H1 (cell line): ENCODE measurements around the gene PRKN. TPM values are rescaled to one million over a fixed set of nuclear protein-coding genes. Genes with fewer than 3 reads are reported as not detected.

Source experiments
- CTCF ChIA-PET: fragments of 300-600 bp; sonication (Branson Sonifier 250); formaldehyde crosslinking; loops from one replicate; lab custom pipeline; 2021; ENCODE audit not compliant: partially characterized antibody; lab: Charles Lee
- POLR2A ChIA-PET: fragments of 300-600 bp; sonication (Branson Sonifier 250); formaldehyde crosslinking; loops from one replicate; lab custom pipeline; 2021; ENCODE audit warnings: inconsistent platforms; ENCODE audit not compliant: partially characterized antibody; lab: Charles Lee
- DNase-seq, 2 experiments: peaks; one replicate each; pipeline versions ENCODE4 v3.0.0 to v3.0.0-alpha.2; 2010 to 2022; ENCODE audit warnings: low spot score in 2 of 2, low read depth in 1 of 2, mixed read lengths in 1 of 2
- FAIRE-seq: peaks from 2 replicates; lab custom pipeline; 2011; peaks lifted over from hg19 to GRCh38; lab: Jason Lieb, UNC
- H2AFZ ChIP-seq: 2 replicates; pipeline ENCODE4 v1.8.1; 2012; ENCODE audit warnings: low read length, inconsistent platforms
- H2AK5ac ChIP-seq: 2 replicates; pipeline ENCODE4 v1.6.1; 2013; ENCODE audit warnings: low read depth, low read length
- H2BK120ac ChIP-seq: replicated peaks from 2 replicates; pipeline ENCODE3; 2013; ENCODE audit warnings: low read depth, low read length, inconsistent platforms
- H2BK12ac ChIP-seq: 2 replicates; pipeline ENCODE4 v1.6.1; 2013; ENCODE audit warnings: low read depth, low read length
- H2BK15ac ChIP-seq: 2 replicates; pipeline ENCODE4 v1.6.1; 2013; ENCODE audit warnings: low read length
- H2BK20ac ChIP-seq: 2 replicates; pipeline ENCODE4 v1.6.1; 2013; ENCODE audit warnings: low read length
- H2BK5ac ChIP-seq: 2 replicates; pipeline ENCODE4 v1.6.1; 2013; ENCODE audit warnings: low read depth, low read length
- H3K14ac ChIP-seq: 2 replicates; pipeline ENCODE4 v1.6.1; 2013; ENCODE audit warnings: inconsistent platforms; ENCODE audit not compliant: insufficient read length
- H3K18ac ChIP-seq: 2 replicates; pipeline ENCODE4 v1.6.1; 2013; ENCODE audit warnings: low read length; ENCODE audit errors: extremely low read depth
- H3K23ac ChIP-seq: 2 replicates; pipeline ENCODE4 v1.6.1; 2013; ENCODE audit warnings: inconsistent platforms; ENCODE audit not compliant: insufficient read length
- H3K23me2 ChIP-seq: 2 replicates; pipeline ENCODE4 v1.6.1; 2013; ENCODE audit warnings: low read depth, low read length
- H3K27ac ChIP-seq: 2 replicates; pipeline ENCODE4 v1.6.1; 2011; ENCODE audit warnings: low read depth, low read length, inconsistent platforms
- H3K27me3 ChIP-seq, 4 experiments: replicated peaks in 1 of 4; 1 replicate in 1 of 4; 2 replicates in 3 of 4; pipeline versions ENCODE4 v1.6.1 to v1.8.1; 2011 to 2013; ENCODE audit warnings: low read length in 3 of 4, mild to moderate bottlenecking in 3 of 4, inconsistent platforms in 2 of 4, mixed read lengths in 2 of 4, moderate library complexity in 1 of 4; ENCODE audit not compliant: control insufficient read depth in 3 of 4, insufficient read depth in 3 of 4; ENCODE audit errors: extremely low read depth in 1 of 4
- H3K36me3 ChIP-seq, 4 experiments: 2 replicates each; pipeline versions ENCODE4 v1.6.1 to v1.8.1; 2011 to 2013; ENCODE audit warnings: mild to moderate bottlenecking in 4 of 4, low read length in 3 of 4, moderate library complexity in 2 of 4, control low read depth in 1 of 4, inconsistent platforms in 1 of 4; ENCODE audit not compliant: insufficient read depth in 4 of 4, control insufficient read depth in 2 of 4
- H3K4ac ChIP-seq: replicated peaks from 2 replicates; pipeline ENCODE3; 2013; ENCODE audit warnings: low read length, low read depth, mixed read lengths, inconsistent platforms; ENCODE audit not compliant: insufficient read length
- H3K4me1 ChIP-seq, 4 experiments: replicated peaks in 1 of 4; 1 replicate in 1 of 4; 2 replicates in 3 of 4; pipeline versions ENCODE4 v1.6.1 to v1.8.1; 2011 to 2013; ENCODE audit warnings: low read length in 3 of 4, inconsistent platforms in 2 of 4, mixed read lengths in 1 of 4; ENCODE audit not compliant: insufficient read depth in 4 of 4, control insufficient read depth in 3 of 4
- H3K4me2 ChIP-seq, 2 experiments: 2 replicates each; pipeline versions ENCODE4 v1.6.1 to v1.8.1; 2011 to 2013; ENCODE audit warnings: low read depth in 2 of 2, low read length in 2 of 2, control low read depth in 1 of 2, inconsistent platforms in 1 of 2, mild to moderate bottlenecking in 1 of 2; ENCODE audit not compliant: insufficient read depth in 1 of 2
- H3K4me3 ChIP-seq, 4 experiments: fragments of 200-600, 300-600 bp in 1 of 4; sonication (generic), shearing (Covaris generic), sonication (Bioruptor Twin) in 1 of 4; 2 replicates each; pipeline versions ENCODE4 v1.5.1 to v1.8.1; 2011 to 2016; ENCODE audit warnings: low read length in 4 of 4, low read depth in 3 of 4, control low read depth in 2 of 4, inconsistent platforms in 2 of 4, mild to moderate bottlenecking in 2 of 4, mixed read lengths in 1 of 4, moderate library complexity in 1 of 4; ENCODE audit not compliant: insufficient read depth in 2 of 4; ENCODE audit errors: extremely low read depth in 1 of 4
- H3K56ac ChIP-seq: replicated peaks from 2 replicates; pipeline ENCODE3; 2013; ENCODE audit warnings: low read depth, mild to moderate bottlenecking, mixed read lengths, low read length, inconsistent platforms; ENCODE audit not compliant: insufficient read length
- H3K79me1 ChIP-seq: 2 replicates; pipeline ENCODE4 v1.6.1; 2013; ENCODE audit warnings: low read depth, low read length, control low read depth
- H3K79me2 ChIP-seq, 2 experiments: 2 replicates each; pipeline versions ENCODE4 v1.6.1 to v1.8.1; 2012 to 2013; ENCODE audit warnings: low read length in 2 of 2, mild to moderate bottlenecking in 2 of 2, inconsistent platforms in 1 of 2; ENCODE audit not compliant: insufficient read depth in 2 of 2, control insufficient read depth in 1 of 2
- H3K9ac ChIP-seq, 4 experiments: replicated peaks in 1 of 4; 1 replicate in 1 of 4; 2 replicates in 3 of 4; pipeline versions ENCODE4 v1.6.1 to v1.8.1; 2011 to 2013; ENCODE audit warnings: low read depth in 3 of 4, low read length in 3 of 4, control low read depth in 2 of 4, mild to moderate bottlenecking in 2 of 4, moderate library complexity in 2 of 4, inconsistent platforms in 1 of 4; ENCODE audit errors: extremely low read depth in 1 of 4
- H3K9me3 ChIP-seq, 2 experiments: 2 replicates each; pipeline versions ENCODE4 v1.6.1 to v1.8.1; 2012 to 2013; ENCODE audit warnings: mild to moderate bottlenecking in 2 of 2, moderate library complexity in 2 of 2, control low read depth in 1 of 2, inconsistent platforms in 1 of 2, low read depth in 1 of 2, low read length in 1 of 2, mixed read lengths in 1 of 2; ENCODE audit not compliant: insufficient read depth in 2 of 2
- H4K20me1 ChIP-seq, 2 experiments: replicated peaks in 1 of 2; 2 replicates each; pipeline versions ENCODE3 to v1.8.1; 2011 to 2013; ENCODE audit warnings: inconsistent platforms in 2 of 2, low read length in 2 of 2, mild to moderate bottlenecking in 1 of 2; ENCODE audit not compliant: insufficient read depth in 2 of 2, control insufficient read depth in 1 of 2
- H4K5ac ChIP-seq: 2 replicates; pipeline ENCODE4 v1.6.1; 2013; ENCODE audit warnings: low read length, low read depth, mixed read lengths, inconsistent platforms; ENCODE audit not compliant: insufficient read length
- H4K8ac ChIP-seq: 2 replicates; pipeline ENCODE4 v1.8.0; 2013; ENCODE audit warnings: mild to moderate bottlenecking, moderate library complexity, low read length, inconsistent platforms; ENCODE audit not compliant: insufficient read depth; ENCODE audit errors: extremely low read depth
- H4K91ac ChIP-seq: replicated peaks from 2 replicates; pipeline ENCODE3; 2013; ENCODE audit warnings: low read length, mixed read lengths, inconsistent platforms; ENCODE audit not compliant: insufficient read length
- ASH2L ChIP-seq: fragments of 200-600, 300-600 bp; sonication (generic); IDR thresholded peaks from one replicate; pipeline ENCODE4 v1.7.1; 2017; ENCODE audit warnings: low read length
- HDAC2 ChIP-seq, 2 experiments: fragments of 300-600 bp in 1 of 2; sonication (generic) in 1 of 2; IDR thresholded peaks; 2 replicates each; pipeline ENCODE4 v1.6.1; 2011 to 2012; ENCODE audit warnings: low read depth in 2 of 2, low read length in 2 of 2, mild to moderate bottlenecking in 2 of 2, moderate library complexity in 2 of 2, borderline replicate concordance in 1 of 2, inconsistent platforms in 1 of 2
- SRF ChIP-seq: IDR thresholded peaks from 2 replicates; pipeline ENCODE4 v1.6.1; 2011; ENCODE audit warnings: mild to moderate bottlenecking, low read depth, low read length, moderate library complexity
- WGBS, 2 experiments: shearing (Covaris generic) in 1 of 2; methylation state at CpG; one replicate each; pipeline versions ENCODE4 v1.1.6 to v1.1.7; 2013 to 2015; ENCODE audit warnings: low lambda C conversion rate in 2 of 2, mixed read lengths in 2 of 2, inconsistent platforms in 1 of 2, low coverage in 1 of 2, missing lambda C conversion rate in 1 of 2; ENCODE audit not compliant: insufficient replicate concordance in 2 of 2, insufficient coverage in 1 of 2, insufficient read length in 1 of 2; ENCODE audit errors: extremely low coverage in 1 of 2, missing lambda C conversion rate in 1 of 2; 5-methylcytosine and 5-hydroxymethylcytosine counted together
- polyA plus RNA-seq, 7 experiments: library from polyadenylated mRNA; depleted of rRNA in 3 of 7; stranded (reverse) in 5 of 7; unstranded in 2 of 7; fragments of >200 nt in 5 of 7; fragments of 200-250 nt in 2 of 7; gene quantifications; 1 replicate in 5 of 7; 2 replicates in 1 of 7; 4 replicates in 1 of 7; pipeline versions ENCODE4 v1.2.1 to v1.2.3, GENCODE V29; 2011 to 2013; ENCODE audit warnings: missing spikeins in 2 of 7, mixed read lengths in 2 of 7
- total RNA-seq: library from RNA; stranded (reverse); fragmentation: NEBNext Ultra II Directional; extraction: Animal tissue kit (Norgen Biotek cat#: 25700); gene quantifications from 2 replicates; pipeline ENCODE4 v1.2.1, GENCODE V29; 2021

Gene PRKN
- total and polyA plus RNA-seq, 2 of the 8 experiments (the other 6 are each of a cell fraction or from before 2014, with no cell fraction given), result 0.13 to 0.29 TPM

- no peak overlapping the region for H2AFZ ChIP-seq
- H2BK12ac ChIP-seq, result no peak overlapping the region
- H2BK20ac ChIP-seq, result no peak overlapping the region
- no peak overlapping the region for H3K14ac ChIP-seq
- H3K18ac ChIP-seq, result no peak overlapping the region; the same call in 1 of the 2 replicates
- no peak overlapping the region for H3K23ac ChIP-seq
- H3K27me3 ChIP-seq, result no peaks in the 10 kb centered on the region
- ChIA-PET CTCF (no interaction called here), POLR2A (no interaction called here)
- no peak overlapping the region for H4K8ac ChIP-seq
- H2BK15ac ChIP-seq, result no peak overlapping the region
- H2BK120ac ChIP-seq, result no peak overlapping the region
- H4K91ac ChIP-seq, result no peak overlapping the region
- no peak overlapping the region for H3K4ac ChIP-seq
- TF ChIP-seq SRF (no peak), HDAC2 (IDR thresholded peaks at IDR 0.05; ENCODE audit: borderline replicate concordance in 1 of 2, low read depth in 2 of 2, low read length in 2 of 2) (no peak), ASH2L (no peak)
- no peaks in the 10 kb centered on the region for H3K79me1 ChIP-seq
- FAIRE-seq (no peak), DNase-seq (no peak)
- H4K20me1 ChIP-seq, result no peaks in the 10 kb centered on the region
- H4K5ac ChIP-seq, result no peak overlapping the region
- H3K79me2 ChIP-seq, result no peaks in the 10 kb centered on the region
- no peaks in the 10 kb centered on the region for H3K36me3 ChIP-seq
- no peak overlapping the region for H3K56ac ChIP-seq
- H3K9me3 ChIP-seq, result peaks cover 4 to 9% of the 10 kb centered on the region in 2 experiments; a peak in 1 of 4 replicates
- H3K4me2 ChIP-seq, result no peak overlapping the region
- H2AK5ac ChIP-seq, result no peak overlapping the region
- WGBS, 2 experiments, result 90% methylated on average over 9 of the region's 9 CpGs; no CpG with 5 or more reads in 1 of the 2 experiments
- no peaks in the 10 kb centered on the region for H3K4me1 ChIP-seq
- no peak overlapping the region for H3K27ac ChIP-seq
- no peak overlapping the region for H3K4me3 ChIP-seq
- H3K23me2 ChIP-seq, result no peaks in the 10 kb centered on the region
- H2BK5ac ChIP-seq, result no peak overlapping the region
- no peak overlapping the region for H3K9ac ChIP-seq
These were observed 754.5 kb downstream of the PRKN start for GRCh38 chr6:161973064-161973463.
